Left ventricle myocardium inferior (tissue), 1 donor: ENCODE measurements around the gene CCIN. TPM values are rescaled to one million over a fixed set of nuclear protein-coding genes. Genes with fewer than 3 reads are reported as not detected.

Experiments
- DNase-seq: peaks from one replicate; pipeline ENCODE4 v3.0.0-alpha.2; 2020
- H3K27ac ChIP-seq: fragments of 200-600 bp; replicated peaks from 2 replicates; pipeline ENCODE4 v1.8.0; 2021
- H3K27me3 ChIP-seq: fragments of 200-600 bp; 2 replicates; pipeline ENCODE4 v1.8.0; 2021; ENCODE audit warnings: low read depth
- H3K36me3 ChIP-seq: fragments of 200-600 bp; 2 replicates; pipeline ENCODE4 v1.8.0; 2021
- H3K4me1 ChIP-seq: fragments of 200-600 bp; 2 replicates; pipeline ENCODE4 v1.8.0; 2021
- H3K4me3 ChIP-seq: fragments of 200-600 bp; 2 replicates; pipeline ENCODE4 v1.8.0; 2021; ENCODE audit warnings: mild to moderate bottlenecking, moderate library complexity
- H3K9me3 ChIP-seq: fragments of 200-600 bp; replicated peaks from 2 replicates; pipeline ENCODE4 v1.8.0; 2021
- CTCF ChIP-seq: fragments of 200-600 bp; IDR thresholded peaks from 2 replicates; pipeline ENCODE4 v1.8.0; 2021; ENCODE audit warnings: antibody characterized with exemption, mild to moderate bottlenecking, borderline replicate concordance
- intact Hi-C: fragments of 100-400 bp; cut with micrococcal nuclease; formaldehyde crosslinking; loops from one replicate; pipeline ENCODE4 v1.11.0; 2022
- total RNA-seq: library from RNA; stranded (reverse); fragmentation: NEBNext Ultra II Directional; extraction: Animal tissue kit (Norgen Biotek cat#: 25700); gene quantifications from one replicate; pipeline ENCODE4 v1.2.1, GENCODE V29; 2021
- donor health status: DM: no; HTN: yes; CAD: no; lungs with severe emphysema.

The CCIN gene
- total RNA-seq, 1 donor from 2014 or later = not detected

GRCh38 chr9:36189976-36190375 lies 20.8 kb downstream of the CCIN start:
- intact Hi-C loops = no loop called here
- TF ChIP-seq CTCF = no peak
- no peaks in the 10 kb centered on the region for H3K36me3 ChIP-seq
- H3K4me1 ChIP-seq = peaks cover 50% of the 10 kb centered on the region
- peak overlapping the region; percentile 80 for H3K4me3 ChIP-seq
- no peaks in the 10 kb centered on the region for H3K9me3 ChIP-seq
- no peak for DNase-seq
- H3K27ac ChIP-seq = peak overlapping the region; percentile 89
- H3K27me3 ChIP-seq = no peaks in the 10 kb centered on the region

- intact Hi-C loops = no loop called here
- H3K4me1 ChIP-seq = peaks cover 50% of the 10 kb centered on the region
- no peaks in the 10 kb centered on the region for H3K9me3 ChIP-seq
- peaks cover 4% of the 10 kb centered on the region for H3K36me3 ChIP-seq
- DNase-seq = peak; percentile 96
- peak; percentile 62 for TF ChIP-seq CTCF
- peak within 1 kb of the TSS; percentile 80 for H3K4me3 ChIP-seq
- H3K27me3 ChIP-seq = no peaks in the 10 kb centered on the region
- peak within 1 kb of the TSS; percentile 89 for H3K27ac ChIP-seq
Observed at GRCh38 chr9:36190388-36191289, 21.5 kb downstream of the CCIN start, which contains the start of gene CLTA. Gene CLTA, plus strand, starts transcription at chr9:36190921. Its CDS starts 136 bp downstream, at chr9:36191057.

GRCh38 chr9:36191290-36191645 lies 22.1 kb downstream of the CCIN start:
- H3K4me1 ChIP-seq = peaks cover 50% of the 10 kb centered on the region
- intact Hi-C loops = no loop called here
- peak overlapping the region; percentile 80 for H3K4me3 ChIP-seq

GRCh38 chr9:36191686-36192085 lies 22.5 kb downstream of the CCIN start:
- Histone ChIP-seq H3K4me1 (peaks cover 50% of the 10 kb centered on the region), H3K27me3 (no peaks in the 10 kb centered on the region), H3K4me3 (peak overlapping the region; percentile 80), H3K9me3 (no peaks in the 10 kb centered on the region), H3K27ac (peak overlapping the region; percentile 89), H3K36me3 (peaks cover 7% of the 10 kb centered on the region)
- no peak for DNase-seq
- no peak for TF ChIP-seq CTCF
- intact Hi-C loops = no loop called here

More at GRCh38 chr9:36191290-36191645, 22.1 kb downstream of the CCIN start:
- peaks cover 7% of the 10 kb centered on the region for H3K36me3 ChIP-seq
- DNase-seq = peak; percentile 41
- no peaks in the 10 kb centered on the region for H3K9me3 ChIP-seq
- TF ChIP-seq CTCF = no peak
- no peaks in the 10 kb centered on the region for H3K27me3 ChIP-seq
- H3K27ac ChIP-seq = peak overlapping the region; percentile 89

- no peak for TF ChIP-seq CTCF
- intact Hi-C loops = no loop called here
- Histone ChIP-seq H3K27ac (no peak overlapping the region), H3K4me1 (peaks cover 50% of the 10 kb centered on the region), H3K9me3 (no peaks in the 10 kb centered on the region), H3K4me3 (peak overlapping the region; percentile 80), H3K27me3 (no peaks in the 10 kb centered on the region), H3K36me3 (peaks cover 7% of the 10 kb centered on the region)
- no peak for DNase-seq
Observed at GRCh38 chr9:36192196-36192595, 23.0 kb downstream of the CCIN start.
